Calu3 (cell line): ENCODE measurements around the gene DSCAML1. TPM values are rescaled to one million over a fixed set of nuclear protein-coding genes. Genes with fewer than 3 reads are reported as not detected.

Experiments
- BruUV-seq: library from RNA; stranded (reverse); fragments of 400-500 nt; replicated peaks from 2 replicates; lab custom pipeline; 2021; lab: Mats Ljungman, UMichigan
- CTCF ChIA-PET: fragments of 300-600 bp; sonication (Branson Sonifier 250); formaldehyde crosslinking; loops from one replicate; lab custom pipeline; 2022; ENCODE audit warnings: antibody characterized with exemption; lab: Charles Lee
- DNase-seq: peaks from one replicate; pipeline ENCODE4 v3.0.0; 2022
- H3K27ac Mint-ChIP-seq: one replicate; pipeline ENCODE4 v1.8.0; 2022; ENCODE audit warnings: mixed read lengths; ENCODE audit not compliant: unreplicated experiment
- H3K27me3 Mint-ChIP-seq: one replicate; pipeline ENCODE4 v1.8.0; 2022; ENCODE audit warnings: mixed read lengths; ENCODE audit not compliant: unreplicated experiment
- H3K36me3 Mint-ChIP-seq: one replicate; pipeline ENCODE4 v1.8.0; 2022; ENCODE audit warnings: mild to moderate bottlenecking, moderate library complexity, mixed read lengths; ENCODE audit not compliant: insufficient read depth, unreplicated experiment
- H3K4me1 Mint-ChIP-seq: one replicate; pipeline ENCODE4 v1.8.0; 2022; ENCODE audit warnings: mild to moderate bottlenecking, low read depth, mixed read lengths; ENCODE audit not compliant: unreplicated experiment
- H3K4me3 Mint-ChIP-seq: one replicate; pipeline ENCODE4 v1.8.0; 2022; ENCODE audit warnings: mild to moderate bottlenecking, low read depth, moderate library complexity, mixed read lengths; ENCODE audit not compliant: unreplicated experiment
- H3K9me3 Mint-ChIP-seq: one replicate; pipeline ENCODE4 v1.8.0; 2022; ENCODE audit warnings: low read depth, mixed read lengths; ENCODE audit not compliant: unreplicated experiment
- CTCF ChIP-seq: fragments of 200-600 bp; IDR thresholded peaks from one replicate; pipeline ENCODE4 v1.8.0; 2022; ENCODE audit warnings: antibody characterized with exemption; ENCODE audit not compliant: unreplicated experiment
- intact Hi-C: fragments of 100-400 bp; cut with micrococcal nuclease; formaldehyde crosslinking; loops from one replicate; pipeline ENCODE4 v1.10.0; 2022; ENCODE audit not compliant: unreplicated experiment
- total RNA-seq: library from RNA; stranded (reverse); gene quantifications from 2 replicates; pipeline ENCODE4 v1.2.3, GENCODE V29; 2022

Gene DSCAML1
- total RNA-seq, 1 experiment from 2014 or later: 0.07 TPM

- intact Hi-C loops: no loop called here
- no peak for TF ChIP-seq CTCF
- Mint-ChIP-seq H3K4me1 (no peaks in the 10 kb centered on the region), H3K4me3 (no peak overlapping the region), H3K27ac (no peak overlapping the region), H3K9me3 (no peaks in the 10 kb centered on the region), H3K27me3 (peaks cover 83% of the 10 kb centered on the region), H3K36me3 (no peaks in the 10 kb centered on the region)
- BruUV-seq: no TSS peak
- DNase-seq: no peak
- CTCF ChIA-PET: interaction anchor here (1.0 to 1.3 kb wide), 3 partner anchors 16 to 377 kb away, joined by 3 to 4 read pairs (median 3); no protein-coding TSS in a partner anchor
These were observed 354.8 kb downstream of the DSCAML1 start for GRCh38 chr11:117442049-117442868.

- H3K27ac Mint-ChIP-seq: no peak overlapping the region
- DNase-seq: no peak
- no peak for TF ChIP-seq CTCF
- intact Hi-C loops: no loop called here
- CTCF ChIA-PET: no interaction called here
- H3K4me1 Mint-ChIP-seq: no peaks in the 10 kb centered on the region
- no TSS peak for BruUV-seq
- H3K4me3 Mint-ChIP-seq: no peak overlapping the region
- H3K36me3 Mint-ChIP-seq: no peaks in the 10 kb centered on the region
- H3K9me3 Mint-ChIP-seq: no peaks in the 10 kb centered on the region
- peaks cover 81% of the 10 kb centered on the region for H3K27me3 Mint-ChIP-seq
These were observed 355.7 kb downstream of the DSCAML1 start for GRCh38 chr11:117441146-117441975.

GRCh38 chr11:117440258-117440657 is 356.8 kb downstream of the DSCAML1 start:
- intact Hi-C loops: no loop called here

More at GRCh38 chr11:117440258-117440657, 356.8 kb downstream of the DSCAML1 start:
- Mint-ChIP-seq H3K9me3 (no peaks in the 10 kb centered on the region), H3K27ac (no peak overlapping the region), H3K4me1 (no peaks in the 10 kb centered on the region), H3K36me3 (no peaks in the 10 kb centered on the region), H3K4me3 (no peak overlapping the region), H3K27me3 (peaks cover 70% of the 10 kb centered on the region)
- DNase-seq: no peak
- CTCF ChIA-PET: interaction anchor here (0.7 kb wide), 1 partner anchor 359 kb away, joined by 7 read pairs; no protein-coding TSS in a partner anchor
- no TSS peak for BruUV-seq
- TF ChIP-seq CTCF: no peak
